ENCODE data around the gene TOMM5. TPM values are rescaled to one million over a fixed set of nuclear protein-coding genes. Genes with fewer than 3 reads are reported as not detected.

Gene TOMM5
- total RNA-seq, 1 donor: 72.4 TPM

DNA sequence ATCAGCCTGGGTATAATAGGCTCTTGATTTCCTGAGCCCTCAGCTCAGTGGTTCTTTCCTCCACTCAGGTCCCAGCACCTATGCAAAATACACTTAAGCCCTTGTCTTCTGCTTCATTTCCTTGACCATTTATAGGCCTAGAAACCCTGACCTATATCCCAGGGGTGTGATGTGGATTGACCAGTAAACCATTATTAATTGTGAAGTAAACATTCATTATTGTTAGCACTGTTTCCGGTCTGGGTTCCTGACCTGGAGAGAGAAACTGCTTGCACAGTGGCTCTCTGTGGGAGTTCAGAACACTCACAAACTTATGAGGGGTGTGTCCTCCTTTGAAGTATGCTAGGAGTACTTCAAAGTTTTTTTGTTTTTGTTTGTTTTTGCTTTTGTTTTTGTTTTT lies 19.6 kb upstream of the TOMM5 start:
- Histone ChIP-seq H3K27ac (ENCODE audit: low read depth, low read length) (no peak overlapping the region), H3K4me3 (ENCODE audit: insufficient read depth, low read length) (no peak overlapping the region), H3K79me2 (ENCODE audit: insufficient read depth, low read length) (no peaks in the 10 kb centered on the region), H3K9me3 (ENCODE audit: low read depth, low read length) (no peaks in the 10 kb centered on the region), H4K20me1 (ENCODE audit: insufficient read depth, low read length) (no peaks in the 10 kb centered on the region), H2AFZ (ENCODE audit: low read length) (no peak overlapping the region), H3K4me1 (ENCODE audit: insufficient read depth, low read length) (no peaks in the 10 kb centered on the region), H3K36me3 (ENCODE audit: insufficient read depth, low read length) (no peaks in the 10 kb centered on the region), H3K4me2 (ENCODE audit: insufficient read depth, low read length) (no peak overlapping the region), H3K27me3 (ENCODE audit: insufficient read depth, low read length) (peaks cover 34% of the 10 kb centered on the region)
- TF ChIP-seq, protein P1, sequence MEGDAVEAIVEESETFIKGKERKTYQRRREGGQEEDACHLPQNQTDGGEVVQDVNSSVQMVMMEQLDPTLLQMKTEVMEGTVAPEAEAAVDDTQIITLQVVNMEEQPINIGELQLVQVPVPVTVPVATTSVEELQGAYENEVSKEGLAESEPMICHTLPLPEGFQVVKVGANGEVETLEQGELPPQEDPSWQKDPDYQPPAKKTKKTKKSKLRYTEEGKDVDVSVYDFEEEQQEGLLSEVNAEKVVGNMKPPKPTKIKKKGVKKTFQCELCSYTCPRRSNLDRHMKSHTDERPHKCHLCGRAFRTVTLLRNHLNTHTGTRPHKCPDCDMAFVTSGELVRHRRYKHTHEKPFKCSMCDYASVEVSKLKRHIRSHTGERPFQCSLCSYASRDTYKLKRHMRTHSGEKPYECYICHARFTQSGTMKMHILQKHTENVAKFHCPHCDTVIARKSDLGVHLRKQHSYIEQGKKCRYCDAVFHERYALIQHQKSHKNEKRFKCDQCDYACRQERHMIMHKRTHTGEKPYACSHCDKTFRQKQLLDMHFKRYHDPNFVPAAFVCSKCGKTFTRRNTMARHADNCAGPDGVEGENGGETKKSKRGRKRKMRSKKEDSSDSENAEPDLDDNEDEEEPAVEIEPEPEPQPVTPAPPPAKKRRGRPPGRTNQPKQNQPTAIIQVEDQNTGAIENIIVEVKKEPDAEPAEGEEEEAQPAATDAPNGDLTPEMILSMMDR (IDR thresholded peaks at IDR 0.05; ENCODE audit: extremely low read depth, low read depth, low read length): no peak
- DNase-seq (ENCODE audit: insufficient read length, low spot score, missing footprints): no peak

DNA sequence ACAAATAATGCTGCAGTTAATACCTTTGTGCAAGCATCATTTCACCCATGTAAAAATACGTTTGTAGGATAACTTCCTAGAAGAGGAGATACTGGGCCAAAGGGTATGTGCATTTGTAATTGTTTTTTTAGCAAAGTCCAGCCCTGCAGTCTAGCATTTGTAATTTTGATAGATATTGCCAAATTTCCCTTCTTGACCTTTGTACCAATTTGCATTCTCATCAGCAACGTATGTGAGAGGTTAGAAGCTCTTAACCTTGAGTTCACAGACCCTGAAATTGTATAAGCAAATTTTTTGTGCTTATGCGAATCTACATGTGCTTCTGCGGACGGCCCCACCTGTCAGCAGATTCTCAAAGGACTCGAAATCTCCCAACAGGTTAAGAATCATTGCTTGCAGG lies 18.6 kb upstream of the TOMM5 start:
- H3K27ac ChIP-seq (ENCODE audit: low read depth, low read length): no peak overlapping the region
- no peaks in the 10 kb centered on the region for H3K36me3 ChIP-seq (ENCODE audit: insufficient read depth, low read length)
- H3K27me3 ChIP-seq (ENCODE audit: insufficient read depth, low read length): peaks cover 34% of the 10 kb centered on the region
- no peaks in the 10 kb centered on the region for H4K20me1 ChIP-seq (ENCODE audit: insufficient read depth, low read length)
- TF ChIP-seq, protein P1 (IDR thresholded peaks at IDR 0.05; ENCODE audit: extremely low read depth, low read depth, low read length): no peak
- no peaks in the 10 kb centered on the region for H3K4me1 ChIP-seq (ENCODE audit: insufficient read depth, low read length)
- H3K79me2 ChIP-seq (ENCODE audit: insufficient read depth, low read length): no peaks in the 10 kb centered on the region
- no peak overlapping the region for H2AFZ ChIP-seq (ENCODE audit: low read length)
- H3K4me2 ChIP-seq (ENCODE audit: insufficient read depth, low read length): no peak overlapping the region
- no peak overlapping the region for H3K4me3 ChIP-seq (ENCODE audit: insufficient read depth, low read length)
- H3K9me3 ChIP-seq (ENCODE audit: low read depth, low read length): no peaks in the 10 kb centered on the region
- no peak for DNase-seq (ENCODE audit: insufficient read length, low spot score, missing footprints)

DNA sequence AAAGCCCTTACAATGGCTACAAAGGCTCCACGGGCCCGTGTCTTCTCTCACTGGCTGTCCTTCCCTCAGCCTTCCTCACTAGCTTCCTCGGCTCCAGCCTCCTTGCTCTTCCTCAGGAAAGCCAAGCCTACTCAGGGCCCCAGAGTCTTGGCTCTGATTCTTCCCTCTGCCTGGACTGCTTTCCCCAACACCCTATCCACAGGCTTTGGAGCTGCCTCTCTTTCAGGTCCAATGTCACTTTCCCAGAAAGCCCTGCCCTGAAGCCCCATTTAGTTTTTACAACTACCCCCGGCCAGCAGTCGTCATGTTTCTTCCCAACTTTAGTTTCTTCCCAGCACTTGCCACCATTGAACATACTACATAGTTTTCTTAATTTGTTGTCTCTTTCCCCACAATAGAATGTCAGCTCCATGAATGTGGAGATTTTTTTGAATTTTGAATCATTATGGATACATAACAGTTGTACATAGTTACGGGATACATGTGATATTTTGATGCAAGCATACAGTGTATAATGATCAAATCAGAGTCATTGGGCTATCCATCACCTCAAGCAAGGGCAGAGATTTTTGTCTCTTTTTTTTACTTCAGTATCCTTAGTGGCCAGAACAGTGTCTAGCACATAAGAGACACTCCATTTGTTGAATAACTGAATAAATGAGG lies 17.5 kb upstream of the TOMM5 start:
- TF ChIP-seq, protein P1 (IDR thresholded peaks at IDR 0.05; ENCODE audit: extremely low read depth, low read depth, low read length): no peak
- DNase-seq (ENCODE audit: insufficient read length, low spot score, missing footprints): no peak
- Histone ChIP-seq H3K36me3 (ENCODE audit: insufficient read depth, low read length) (no peaks in the 10 kb centered on the region), H3K4me3 (ENCODE audit: insufficient read depth, low read length) (no peak overlapping the region), H3K4me1 (ENCODE audit: insufficient read depth, low read length) (no peaks in the 10 kb centered on the region), H3K27ac (ENCODE audit: low read depth, low read length) (no peak overlapping the region), H3K4me2 (ENCODE audit: insufficient read depth, low read length) (no peak overlapping the region), H4K20me1 (ENCODE audit: insufficient read depth, low read length) (no peaks in the 10 kb centered on the region), H3K27me3 (ENCODE audit: insufficient read depth, low read length) (peaks cover 34% of the 10 kb centered on the region), H3K9me3 (ENCODE audit: low read depth, low read length) (no peaks in the 10 kb centered on the region), H3K79me2 (ENCODE audit: insufficient read depth, low read length) (no peaks in the 10 kb centered on the region), H2AFZ (ENCODE audit: low read length) (no peak overlapping the region)

DNA sequence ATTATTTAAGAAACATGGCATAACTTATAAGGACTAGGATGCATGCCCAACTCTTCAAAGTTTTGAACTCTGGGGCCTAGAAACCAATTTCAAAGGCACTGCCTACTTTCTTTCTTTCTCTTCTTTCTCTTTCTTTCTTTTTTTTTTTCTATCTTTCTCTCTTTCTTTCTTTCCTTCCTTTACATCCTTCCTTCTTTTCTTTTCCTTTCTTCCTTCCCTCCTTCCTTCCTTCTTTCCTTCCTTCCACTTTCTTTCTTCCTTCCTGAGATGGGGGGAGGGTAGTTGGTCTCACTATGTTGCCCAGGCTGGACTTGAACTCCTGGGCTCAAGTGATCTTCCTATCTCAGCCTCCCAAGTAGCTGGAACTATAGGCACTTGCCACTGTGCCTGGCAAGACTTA lies 15.9 kb upstream of the TOMM5 start:
- no peaks in the 10 kb centered on the region for H3K36me3 ChIP-seq (ENCODE audit: insufficient read depth, low read length)
- H3K27ac ChIP-seq (ENCODE audit: low read depth, low read length): no peak overlapping the region
- H3K4me2 ChIP-seq (ENCODE audit: insufficient read depth, low read length): no peak overlapping the region
- H3K4me3 ChIP-seq (ENCODE audit: insufficient read depth, low read length): no peak overlapping the region
- H3K27me3 ChIP-seq (ENCODE audit: insufficient read depth, low read length): peaks cover 30% of the 10 kb centered on the region
- H3K79me2 ChIP-seq (ENCODE audit: insufficient read depth, low read length): no peaks in the 10 kb centered on the region
- no peak overlapping the region for H2AFZ ChIP-seq (ENCODE audit: low read length)
- H3K9me3 ChIP-seq (ENCODE audit: low read depth, low read length): no peaks in the 10 kb centered on the region
- TF ChIP-seq, protein P1 (IDR thresholded peaks at IDR 0.05; ENCODE audit: extremely low read depth, low read depth, low read length): no peak
- H4K20me1 ChIP-seq (ENCODE audit: insufficient read depth, low read length): no peaks in the 10 kb centered on the region
- no peak for DNase-seq (ENCODE audit: insufficient read length, low spot score, missing footprints)
- H3K4me1 ChIP-seq (ENCODE audit: insufficient read depth, low read length): no peaks in the 10 kb centered on the region
